H9 (cell line): Measurements from ENCODE around the gene DHRS13. TPM values are rescaled to one million over a fixed set of nuclear protein-coding genes. Genes with fewer than 3 reads are reported as not detected.

Experiments
- DNase-seq: peaks from one replicate; pipeline ENCODE4 v3.0.0-alpha.2; 2017
- H2AFZ ChIP-seq: one replicate; pipeline ENCODE4 v1.6.1; 2013; ENCODE audit warnings: mild to moderate bottlenecking, low read length, control low read depth, moderate library complexity
- H2AK5ac ChIP-seq: 2 replicates; pipeline ENCODE4 v1.6.1; 2013; ENCODE audit warnings: low read length, control low read depth, mixed read lengths; ENCODE audit not compliant: insufficient read length
- H2BK120ac ChIP-seq: one replicate; pipeline ENCODE4 v1.6.1; 2013; ENCODE audit warnings: low read depth, mild to moderate bottlenecking, low read length, control low read depth, inconsistent platforms; ENCODE audit not compliant: poor library complexity, severe bottlenecking
- H2BK12ac ChIP-seq: 2 replicates; pipeline ENCODE4 v1.6.1; 2013; ENCODE audit warnings: low read length, control low read depth, mixed read lengths, low read depth; ENCODE audit not compliant: insufficient read length
- H2BK15ac ChIP-seq: 2 replicates; pipeline ENCODE4 v1.6.1; 2013; ENCODE audit warnings: low read depth, low read length, control low read depth
- H2BK20ac ChIP-seq: one replicate; pipeline ENCODE4 v1.6.1; 2013; ENCODE audit warnings: low read depth, mild to moderate bottlenecking, low read length, control low read depth, inconsistent platforms; ENCODE audit not compliant: poor library complexity, severe bottlenecking
- H2BK5ac ChIP-seq: 2 replicates; pipeline ENCODE4 v1.6.1; 2013; ENCODE audit warnings: low read length, control low read depth, mixed read lengths; ENCODE audit not compliant: insufficient read length
- H3K14ac ChIP-seq: 2 replicates; pipeline ENCODE4 v1.6.1; 2013; ENCODE audit warnings: low read length, control low read depth; ENCODE audit not compliant: insufficient read depth
- H3K18ac ChIP-seq: 2 replicates; pipeline ENCODE4 v1.6.1; 2013; ENCODE audit warnings: low read depth, mild to moderate bottlenecking, mixed read lengths, low read length, control low read depth; ENCODE audit not compliant: insufficient read length
- H3K23ac ChIP-seq: 2 replicates; pipeline ENCODE4 v1.6.1; 2013; ENCODE audit warnings: low read length, control low read depth, mixed read lengths, low read depth; ENCODE audit not compliant: insufficient read length
- H3K23me2 ChIP-seq: 2 replicates; pipeline ENCODE4 v1.6.1; 2013; ENCODE audit warnings: low read depth, mild to moderate bottlenecking, mixed read lengths, low read length, control low read depth; ENCODE audit not compliant: insufficient read length, poor library complexity, severe bottlenecking
- H3K27ac ChIP-seq: 2 replicates; pipeline ENCODE4 v1.5.1; 2013; ENCODE audit warnings: low read length, control low read depth, mixed read lengths, low read depth; ENCODE audit not compliant: insufficient read length
- H3K27me3 ChIP-seq: 2 replicates; pipeline ENCODE4 v1.6.1; 2013; ENCODE audit warnings: low read length, control low read depth, inconsistent platforms; ENCODE audit not compliant: insufficient read depth
- H3K4ac ChIP-seq: 2 replicates; pipeline ENCODE4 v1.6.1; 2013; ENCODE audit warnings: low read depth, mild to moderate bottlenecking, control low read depth, inconsistent platforms, low read length, moderate library complexity
- H3K4me1 ChIP-seq: 2 replicates; pipeline ENCODE4 v1.6.1; 2013; ENCODE audit warnings: low read length, control low read depth, inconsistent platforms; ENCODE audit not compliant: insufficient read depth
- H3K4me2 ChIP-seq: 2 replicates; pipeline ENCODE4 v1.6.1; 2013; ENCODE audit warnings: low read length, control low read depth, mixed read lengths; ENCODE audit not compliant: insufficient read length, insufficient read depth
- H3K56ac ChIP-seq: 2 replicates; pipeline ENCODE4 v1.6.1; 2013; ENCODE audit warnings: low read depth, mild to moderate bottlenecking, mixed read lengths, low read length, control low read depth; ENCODE audit not compliant: insufficient read length
- H3K79me1 ChIP-seq: 2 replicates; pipeline ENCODE4 v1.6.1; 2013; ENCODE audit warnings: low read depth, mild to moderate bottlenecking, moderate library complexity, low read length, control low read depth, inconsistent platforms; ENCODE audit not compliant: insufficient read depth, poor library complexity, severe bottlenecking
- H3K79me2 ChIP-seq: 2 replicates; pipeline ENCODE4 v1.6.1; 2013; ENCODE audit warnings: low read length, control low read depth, inconsistent platforms; ENCODE audit not compliant: insufficient read depth
- H3K9ac ChIP-seq: 2 replicates; pipeline ENCODE4 v1.6.1; 2013; ENCODE audit warnings: low read length, control low read depth, mixed read lengths; ENCODE audit not compliant: insufficient read length; ENCODE audit errors: extremely low read depth
- H3K9me3 ChIP-seq: one replicate; pipeline ENCODE4 v1.6.1; 2013; ENCODE audit warnings: low read depth, low read length, inconsistent platforms; ENCODE audit not compliant: control insufficient read depth
- H3T11ph ChIP-seq: one replicate; pipeline ENCODE4 v1.6.1; 2013; ENCODE audit warnings: mild to moderate bottlenecking, low read length, control low read depth, inconsistent platforms
- H4K20me1 ChIP-seq: one replicate; pipeline ENCODE4 v1.6.1; 2013; ENCODE audit not compliant: control insufficient read depth, insufficient read length, insufficient read depth
- H4K5ac ChIP-seq: 2 replicates; pipeline ENCODE4 v1.6.1; 2013; ENCODE audit warnings: low read depth, mild to moderate bottlenecking, mixed read lengths, low read length, control low read depth; ENCODE audit not compliant: insufficient read length
- H4K8ac ChIP-seq: replicated peaks from 2 replicates; pipeline ENCODE4 v1.6.1; 2013; ENCODE audit warnings: low read length, control low read depth, mixed read lengths, low read depth; ENCODE audit not compliant: insufficient read length
- H4K91ac ChIP-seq: 2 replicates; pipeline ENCODE4 v1.6.1; 2013; ENCODE audit warnings: low read depth, mild to moderate bottlenecking, moderate library complexity, mixed read lengths, low read length, control low read depth; ENCODE audit not compliant: insufficient read length
- H3K27ac Mint-ChIP-seq, 3 experiments: 2 replicates in 2 of 3; 3 replicates in 1 of 3; pipeline ENCODE4 v1.8.0; 2020 to 2021; ENCODE audit warnings: mixed read lengths in 3 of 3, mild to moderate bottlenecking in 1 of 3, moderate library complexity in 1 of 3
- H3K27me3 Mint-ChIP-seq: 2 replicates; pipeline ENCODE4 v1.8.0; 2021; ENCODE audit warnings: low read depth, mild to moderate bottlenecking, moderate library complexity, mixed read lengths
- H3K36me3 Mint-ChIP-seq, 3 experiments: 2 replicates in 2 of 3; 3 replicates in 1 of 3; pipeline ENCODE4 v1.8.0; 2020 to 2021; ENCODE audit warnings: low read depth in 3 of 3, mixed read lengths in 3 of 3; ENCODE audit not compliant: insufficient read depth in 1 of 3
- H3K4me1 Mint-ChIP-seq, 2 experiments: 2 replicates each; pipeline ENCODE4 v1.8.0; 2020; ENCODE audit warnings: mixed read lengths in 2 of 2
- H3K4me3 Mint-ChIP-seq, 2 experiments: 2 replicates in 1 of 2; 3 replicates in 1 of 2; pipeline ENCODE4 v1.8.0; 2020 to 2021; ENCODE audit warnings: mild to moderate bottlenecking in 2 of 2, mixed read lengths in 2 of 2, moderate library complexity in 1 of 2
- H3K9me3 Mint-ChIP-seq, 2 experiments: 2 replicates in 1 of 2; 3 replicates in 1 of 2; pipeline ENCODE4 v1.8.0; 2020; ENCODE audit warnings: mild to moderate bottlenecking in 2 of 2, mixed read lengths in 2 of 2, moderate library complexity in 1 of 2
- WGBS: extraction: QIAGEN DNeasy Blood & Tissue Kit; methylation state at CpG from one replicate; pipeline ENCODE4 v1.1.7; 2013; ENCODE audit warnings: missing lambda C conversion rate, low lambda C conversion rate, mixed read lengths; ENCODE audit not compliant: insufficient read length; ENCODE audit errors: extremely low coverage; 5-methylcytosine and 5-hydroxymethylcytosine counted together
- total RNA-seq: library from RNA; stranded (reverse); gene quantifications from 2 replicates; pipeline ENCODE4 v1.2.1, GENCODE V29; 2021
- TF ChIP-seq, protein P1 (sequence below): fragments of 200-600 bp; sonication (generic); conservative IDR thresholded peaks from 3 replicates; pipeline ENCODE4 v1.8.0; 2021; ENCODE audit warnings: antibody characterized with exemption, mild to moderate bottlenecking

DHRS13 gene
- total RNA-seq, 1 experiment from 2014 or later: 29.6 TPM

DNA sequence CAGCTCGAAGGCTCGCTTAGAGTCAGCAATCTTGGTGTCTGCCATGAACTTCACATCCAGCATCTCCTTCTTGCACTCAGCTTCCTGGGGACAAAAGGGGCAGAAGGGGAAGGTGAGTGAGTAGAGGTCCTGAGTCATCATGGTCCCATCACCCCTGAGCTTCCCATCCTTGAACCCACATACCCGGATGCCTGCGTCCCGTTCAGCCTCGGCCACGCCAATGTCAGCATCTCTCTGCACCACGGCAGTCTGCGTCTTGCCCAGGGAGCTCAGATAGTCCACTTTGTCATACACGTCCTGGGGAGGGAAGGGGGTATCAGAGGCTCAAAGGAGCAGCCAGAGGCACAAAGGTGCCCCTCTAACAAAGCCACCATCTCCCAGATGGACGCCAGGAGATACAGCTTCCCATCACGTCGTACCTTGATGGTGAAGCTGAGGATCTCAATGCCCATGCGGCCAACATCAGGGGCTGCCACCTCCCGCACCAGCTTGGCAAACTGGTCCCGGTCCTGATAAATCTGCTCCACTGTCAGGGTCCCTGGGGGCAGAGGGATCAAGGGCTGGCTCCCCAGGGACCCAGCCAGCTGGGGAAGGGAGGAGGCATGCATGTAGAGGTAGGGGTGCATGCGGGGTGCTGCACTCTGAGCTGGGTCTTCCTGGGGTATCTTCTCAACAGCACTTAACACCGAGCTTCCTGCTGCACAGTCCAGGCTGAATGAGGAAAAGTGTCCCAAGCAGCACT, 20.6 kb downstream of the DHRS13 start:
- peaks cover 28 to 70% (median 65%) of the 10 kb centered on the region in 3 experiments; a peak in 6 of 7 replicates for H3K36me3 Mint-ChIP-seq

More for the DNA sequence above, 20.6 kb downstream of the DHRS13 start:
- no peaks in the 10 kb centered on the region for H3K79me2 ChIP-seq
- H2BK15ac ChIP-seq: no peak overlapping the region
- no peak overlapping the region for H2BK12ac ChIP-seq
- no peaks in the 10 kb centered on the region for H4K20me1 ChIP-seq
- no peaks in the 10 kb centered on the region for H3K79me1 ChIP-seq
- no peak overlapping the region for H4K5ac ChIP-seq
- H4K91ac ChIP-seq: no peak overlapping the region
- no peak overlapping the region for H2AFZ ChIP-seq
- H2BK5ac ChIP-seq: peak overlapping the region; percentile 7
- no peaks in the 10 kb centered on the region for H3K4me1 ChIP-seq
- H3K14ac ChIP-seq: no peak overlapping the region; the same call in 1 of the 2 replicates
- Mint-ChIP-seq H3K4me1 (peaks cover 6 to 10% of the 10 kb centered on the region in 2 experiments), H3K27ac (0 out of 7 replicates have a peak overlapping the region, but pooled peaks of 1 of the 3 experiments have one; percentile 57), H3K27me3 (no peaks in the 10 kb centered on the region), H3K9me3 (peaks cover 2 to 4% of the 10 kb centered on the region in 2 experiments; a peak in 3 of 5 replicates), H3K4me3 (no peak overlapping the region)
- no peak overlapping the region for H3K9ac ChIP-seq
- no peak overlapping the region for H3T11ph ChIP-seq
- no peaks in the 10 kb centered on the region for H3K27me3 ChIP-seq
- H4K8ac ChIP-seq: no peak overlapping the region
- no peak overlapping the region for H2BK120ac ChIP-seq
- no peak overlapping the region for H2BK20ac ChIP-seq
- H2AK5ac ChIP-seq: no peak overlapping the region
- no peak overlapping the region for H3K18ac ChIP-seq
- no peak for DNase-seq
- TF ChIP-seq, protein P1, sequence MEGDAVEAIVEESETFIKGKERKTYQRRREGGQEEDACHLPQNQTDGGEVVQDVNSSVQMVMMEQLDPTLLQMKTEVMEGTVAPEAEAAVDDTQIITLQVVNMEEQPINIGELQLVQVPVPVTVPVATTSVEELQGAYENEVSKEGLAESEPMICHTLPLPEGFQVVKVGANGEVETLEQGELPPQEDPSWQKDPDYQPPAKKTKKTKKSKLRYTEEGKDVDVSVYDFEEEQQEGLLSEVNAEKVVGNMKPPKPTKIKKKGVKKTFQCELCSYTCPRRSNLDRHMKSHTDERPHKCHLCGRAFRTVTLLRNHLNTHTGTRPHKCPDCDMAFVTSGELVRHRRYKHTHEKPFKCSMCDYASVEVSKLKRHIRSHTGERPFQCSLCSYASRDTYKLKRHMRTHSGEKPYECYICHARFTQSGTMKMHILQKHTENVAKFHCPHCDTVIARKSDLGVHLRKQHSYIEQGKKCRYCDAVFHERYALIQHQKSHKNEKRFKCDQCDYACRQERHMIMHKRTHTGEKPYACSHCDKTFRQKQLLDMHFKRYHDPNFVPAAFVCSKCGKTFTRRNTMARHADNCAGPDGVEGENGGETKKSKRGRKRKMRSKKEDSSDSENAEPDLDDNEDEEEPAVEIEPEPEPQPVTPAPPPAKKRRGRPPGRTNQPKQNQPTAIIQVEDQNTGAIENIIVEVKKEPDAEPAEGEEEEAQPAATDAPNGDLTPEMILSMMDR: no peak
- WGBS: no CpG with 5 or more reads among the region's 18 CpGs
- H3K27ac ChIP-seq: no peak overlapping the region
- H3K23me2 ChIP-seq: no peaks in the 10 kb centered on the region
- no peak overlapping the region for H3K4me2 ChIP-seq
- H3K56ac ChIP-seq: no peak overlapping the region
- no peak overlapping the region for H3K4ac ChIP-seq
- no peak overlapping the region for H3K23ac ChIP-seq
- no peaks in the 10 kb centered on the region for H3K9me3 ChIP-seq
